Lower lobe of right lung (tissue), 2 donors: Measurements from ENCODE around the gene HBM. TPM values are rescaled to one million over a fixed set of nuclear protein-coding genes. Genes with fewer than 3 reads are reported as not detected.
"Not testable (repeated sequence)": the region's sequence is repeated elsewhere in the genome, so short reads cannot be mapped to it uniquely, and the experiment has no call there.

ENCODE experiments used
- ATAC-seq, 2 donors: fragments of 200-7000 bp; cut with Tn5 transposase; one replicate each; pipeline ENCODE4 v1.9.1; 2020 to 2022; ENCODE audit warnings: mild to moderate bottlenecking in 2 of 2, moderate library complexity in 2 of 2
- DNase-seq: peaks from one replicate; pipeline ENCODE4 v3.0.0-alpha.2; 2020
- H3K27ac ChIP-seq: fragments of 200-600 bp; one replicate; pipeline ENCODE4 v1.8.0; 2022
- H3K27me3 ChIP-seq: fragments of 200-600 bp; one replicate; pipeline ENCODE4 v1.8.0; 2022; ENCODE audit warnings: low read depth
- H3K36me3 ChIP-seq: fragments of 200-600 bp; one replicate; pipeline ENCODE4 v1.8.0; 2022; ENCODE audit warnings: mild to moderate bottlenecking
- H3K4me1 ChIP-seq: fragments of 200-600 bp; one replicate; pipeline ENCODE4 v1.8.0; 2022
- H3K4me3 ChIP-seq: fragments of 200-600 bp; one replicate; pipeline ENCODE4 v1.8.0; 2022; ENCODE audit warnings: mild to moderate bottlenecking
- H3K9me3 ChIP-seq: fragments of 200-600 bp; one replicate; pipeline ENCODE4 v1.8.0; 2022
- CTCF ChIP-seq: fragments of 200-600 bp; IDR thresholded peaks from one replicate; pipeline ENCODE4 v1.8.0; 2022; ENCODE audit warnings: antibody characterized with exemption, mild to moderate bottlenecking
- intact Hi-C: fragments of 100-400 bp; cut with DNase I; formaldehyde crosslinking; loops from one replicate; pipeline ENCODE4 v1.11.0; 2022
- total RNA-seq: library from RNA; stranded (reverse); fragmentation: NEBNext Ultra II Directional; extraction: Animal tissue kit (Norgen Biotek cat#: 25700); gene quantifications from one replicate; pipeline ENCODE4 v1.2.1, GENCODE V29; 2021
- donor health status: DM: no; HTN: yes; CAD: no; lungs with severe emphysema.

The HBM gene
- total RNA-seq, 1 donor from 2014 or later = not detected

- Histone ChIP-seq H3K4me3 (no peak overlapping the region), H3K27ac (no peak overlapping the region), H3K27me3 (no peaks in the 10 kb centered on the region), H3K36me3 (peaks cover 100% of the 10 kb centered on the region), H3K9me3 (no peaks in the 10 kb centered on the region), H3K4me1 (no peaks in the 10 kb centered on the region)
- TF ChIP-seq CTCF = no peak
- ATAC-seq (no peak), DNase-seq (no peak)
- intact Hi-C loops = no loop called here
These were observed 27.7 kb downstream of the HBM start for GRCh38 chr16:193441-193840.

GRCh38 chr16:194516-194915 lies 28.7 kb downstream of the HBM start:
- Histone ChIP-seq H3K4me1 (no peaks in the 10 kb centered on the region), H3K4me3 (no peak overlapping the region), H3K9me3 (no peaks in the 10 kb centered on the region), H3K27ac (no peak overlapping the region), H3K27me3 (no peaks in the 10 kb centered on the region), H3K36me3 (peaks cover 100% of the 10 kb centered on the region)
- intact Hi-C loops = no loop called here
- TF ChIP-seq CTCF = no peak
- DNase-seq (no peak), ATAC-seq (no peak)

- Histone ChIP-seq H3K4me1 (no peaks in the 10 kb centered on the region), H3K27me3 (no peaks in the 10 kb centered on the region), H3K27ac (no peak overlapping the region), H3K9me3 (no peaks in the 10 kb centered on the region), H3K36me3 (peaks cover 98% of the 10 kb centered on the region), H3K4me3 (no peak overlapping the region)
- DNase-seq = no peak
- intact Hi-C loops = no loop called here
- TF ChIP-seq CTCF = no peak
- no peak for ATAC-seq
These were observed 34.6 kb downstream of the HBM start for GRCh38 chr16:200388-200787.

- H3K27ac ChIP-seq = no peak overlapping the region
- H3K36me3 ChIP-seq = peaks cover 98% of the 10 kb centered on the region
- intact Hi-C loops = no loop called here
- no peaks in the 10 kb centered on the region for H3K4me1 ChIP-seq
- no peaks in the 10 kb centered on the region for H3K27me3 ChIP-seq
- ATAC-seq (no peak), DNase-seq (no peak)
- TF ChIP-seq CTCF = no peak
- H3K4me3 ChIP-seq = no peak overlapping the region
- no peaks in the 10 kb centered on the region for H3K9me3 ChIP-seq
These were observed 37.5 kb downstream of the HBM start for GRCh38 chr16:203246-203645.

GRCh38 chr16:204046-204445 lies 38.3 kb downstream of the HBM start:
- DNase-seq, H3K4me3 ChIP-seq, intact Hi-C loops, H3K27me3 ChIP-seq, H3K4me1 ChIP-seq, ATAC-seq, H3K27ac ChIP-seq, H3K9me3 ChIP-seq: not testable (repeated sequence)
- H3K36me3 ChIP-seq = peaks cover 98% of the 10 kb centered on the region

DNA sequence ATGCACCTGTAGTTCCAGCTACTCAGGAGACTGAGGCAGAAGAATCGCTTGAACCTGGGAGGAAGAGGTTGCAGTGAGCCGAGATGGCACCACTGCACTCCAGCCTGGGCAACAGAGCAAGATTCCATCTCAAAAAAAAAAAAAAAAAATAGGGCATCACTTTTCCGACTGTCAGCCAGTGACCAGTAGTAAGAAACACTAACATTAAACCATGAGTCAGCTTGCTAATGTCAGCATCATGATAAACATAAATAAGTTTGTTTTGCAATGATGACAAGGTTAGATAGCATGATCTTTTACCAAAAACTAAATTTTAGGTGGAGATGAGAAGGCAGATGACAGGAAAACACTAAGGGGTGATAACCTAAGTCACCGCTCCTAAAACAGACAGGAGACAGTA lies 43.6 kb downstream of the HBM start:
- H3K27me3 ChIP-seq, H3K9me3 ChIP-seq, DNase-seq, ATAC-seq, H3K4me1 ChIP-seq, H3K27ac ChIP-seq, H3K4me3 ChIP-seq, intact Hi-C loops: not testable (repeated sequence)
- peaks cover 96% of the 10 kb centered on the region for H3K36me3 ChIP-seq

DNA sequence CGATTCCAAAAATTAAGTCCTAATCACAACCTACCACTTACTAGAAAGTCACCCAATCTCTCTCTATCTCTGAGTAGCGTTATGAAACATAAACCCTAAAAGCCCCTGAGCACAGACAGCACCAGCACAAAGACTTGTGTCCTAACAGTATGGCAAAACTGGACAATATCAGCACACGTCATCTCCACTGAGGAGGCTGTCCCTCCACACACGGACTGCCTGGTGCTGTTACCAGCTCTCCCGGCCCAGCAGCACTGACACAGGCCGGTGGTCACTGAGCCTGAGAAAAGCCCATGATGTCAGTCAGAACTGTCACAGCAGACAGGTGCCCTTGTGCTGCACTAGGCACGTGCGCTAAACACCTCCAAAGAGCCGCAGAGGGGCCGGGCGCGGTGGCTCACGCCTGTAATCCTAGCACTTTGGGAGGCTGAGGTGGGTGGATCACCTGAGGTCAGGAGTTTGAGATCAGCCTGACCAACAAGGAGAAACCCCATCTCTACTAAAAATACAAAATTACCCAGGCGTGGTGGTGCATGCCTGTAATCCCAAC lies 45.9 kb downstream of the HBM start:
- intact Hi-C loops = not testable (repeated sequence)

More for the DNA sequence above, 45.9 kb downstream of the HBM start:
- not testable (repeated sequence) for H3K9me3 ChIP-seq, ATAC-seq, H3K4me1 ChIP-seq, H3K27me3 ChIP-seq, DNase-seq, H3K27ac ChIP-seq, H3K4me3 ChIP-seq
- peaks cover 96% of the 10 kb centered on the region for H3K36me3 ChIP-seq
